Stimulated activated CD4-positive, alpha-beta T cell treated with anti-CD3 and anti-CD28 coated beads, Interleukin-1b, Interleukin-23, amount 100 ng/mL, for 24 hours (primary cell): ENCODE results near the gene RTL5.

Experiments
- DNase-seq, 4 experiments: peaks; one replicate each; pipeline ENCODE4 v3.0.0-alpha.2; 2020; ENCODE audit warnings: low read depth in 4 of 4, low spot score in 1 of 4

The RTL5 gene

GRCh38 chrX:72079607-72080006 is 52.1 kb downstream of the RTL5 start:
- no peak for DNase-seq

GRCh38 chrX:72078411-72078810 is 53.3 kb downstream of the RTL5 start:
- DNase-seq: no peak
